K562 (cell line): ENCODE data around the gene VKORC1. TPM values are rescaled to one million over a fixed set of nuclear protein-coding genes. Genes with fewer than 3 reads are reported as not detected.

Experiments used
- ATAC-seq: fragments of 200-7000 bp; cut with Tn5 transposase; 3 replicates; pipeline ENCODE4 v1.9.1; 2020; ENCODE audit warnings: moderate library complexity
- BruUV-seq: library from RNA; stranded (reverse); fragments of 400-500 nt; replicated peaks from 2 replicates; lab custom pipeline; 2021; lab: Mats Ljungman, UMichigan
- CTCF ChIA-PET: fragments of 300-600 bp; formaldehyde crosslinking; extraction: SDS; loops from one replicate; lab custom pipeline; 2021; ENCODE audit warnings: low intra/inter-chr PET ratio; lab: Yijun Ruan, JAX
- POLR2A ChIA-PET: fragments of 300-600, 350-650 bp; sonication (Branson Sonifier 250); formaldehyde crosslinking; extraction: SDS; loops from one replicate; lab custom pipeline; 2021; ENCODE audit warnings: antibody characterized with exemption, inconsistent platforms; lab: Yijun Ruan, JAX
- DNase-seq, 4 experiments: peaks; one replicate each; pipeline versions ENCODE4 v3.0.0 to v3.0.0-alpha.2; 2011 to 2018; ENCODE audit warnings: low spot score in 3 of 4, mixed read lengths in 3 of 4; ENCODE audit errors: extremely low read depth in 1 of 4
- FAIRE-seq: peaks from 2 replicates; lab custom pipeline; 2011; peaks lifted over from hg19 to GRCh38; lab: Jason Lieb, UNC
- H2AFZ ChIP-seq: 2 replicates; pipeline ENCODE4 v1.6.0; 2011; ENCODE audit warnings: low read depth, low read length, control low read depth, inconsistent platforms
- H3K27ac ChIP-seq: fragments of 200-600 bp; 3 replicates; pipeline ENCODE4 v1.8.0; 2011; ENCODE audit warnings: low read depth, mild to moderate bottlenecking, control low read depth, inconsistent platforms, low read length, moderate library complexity, mixed read lengths; ENCODE audit errors: extremely low read depth
- H3K27me3 ChIP-seq, 2 experiments: fragments of 300-600 bp in 1 of 2; 2 replicates in 1 of 2; 3 replicates in 1 of 2; pipeline versions ENCODE4 v1.6.0 to v1.8.0; 2011; ENCODE audit warnings: inconsistent platforms in 2 of 2, low read length in 2 of 2, mild to moderate bottlenecking in 1 of 2, mixed read lengths in 1 of 2, moderate library complexity in 1 of 2; ENCODE audit not compliant: control insufficient read depth in 2 of 2, insufficient read depth in 2 of 2
- H3K36me3 ChIP-seq: fragments of 300-600 bp; 3 replicates; pipeline ENCODE4 v1.8.0; 2011; ENCODE audit warnings: mild to moderate bottlenecking, low read length, inconsistent platforms; ENCODE audit not compliant: control insufficient read depth, insufficient read depth
- H3K4me1 ChIP-seq, 2 experiments: fragments of 200-600 bp in 1 of 2; replicated peaks in 1 of 2; 2 replicates in 1 of 2; 3 replicates in 1 of 2; pipeline versions ENCODE4 v1.5.1 to v1.8.0; 2011; ENCODE audit warnings: inconsistent platforms in 2 of 2, low read length in 2 of 2, mild to moderate bottlenecking in 1 of 2, mixed read lengths in 1 of 2, moderate library complexity in 1 of 2; ENCODE audit not compliant: control insufficient read depth in 2 of 2, insufficient read depth in 2 of 2
- H3K4me2 ChIP-seq: 2 replicates; pipeline ENCODE4 v1.6.1; 2011; ENCODE audit warnings: low read length, control low read depth, inconsistent platforms, mixed read lengths; ENCODE audit not compliant: insufficient read depth
- H3K4me3 ChIP-seq: fragments of 200-600 bp; sonication (generic), shearing (Covaris generic); 2 replicates; pipeline ENCODE4 v1.5.1; 2016; ENCODE audit warnings: control low read depth, inconsistent platforms
- H3K79me2 ChIP-seq: fragments of 200-600 bp; 3 replicates; pipeline ENCODE4 v1.8.0; 2011; ENCODE audit warnings: low read length, inconsistent platforms; ENCODE audit not compliant: control insufficient read depth, insufficient read depth
- H3K9ac ChIP-seq, 2 experiments: 2 replicates each; pipeline versions ENCODE4 v1.6.0 to v1.6.1; 2011; ENCODE audit warnings: low read depth in 2 of 2, low read length in 2 of 2, control low read depth in 1 of 2, inconsistent platforms in 1 of 2, mild to moderate bottlenecking in 1 of 2, mixed read lengths in 1 of 2; ENCODE audit not compliant: insufficient read depth in 1 of 2
- H3K9me1 ChIP-seq: one replicate; pipeline ENCODE4 v1.6.0; 2011; ENCODE audit warnings: inconsistent platforms, mild to moderate bottlenecking, low read length, moderate library complexity; ENCODE audit not compliant: control insufficient read depth, insufficient read depth
- H3K9me3 ChIP-seq: replicated peaks from 2 replicates; pipeline ENCODE4 v1.5.1; 2011; ENCODE audit warnings: low read depth, low read length, inconsistent platforms; ENCODE audit not compliant: control insufficient read depth, insufficient read depth
- H4K20me1 ChIP-seq: replicated peaks from 2 replicates; pipeline ENCODE4 v1.6.1; 2011; ENCODE audit warnings: low read length, inconsistent platforms, mixed read lengths; ENCODE audit not compliant: control insufficient read depth, insufficient read depth
- ATF3 ChIP-seq, 2 experiments: fragments of 450-650 bp in 1 of 2; sonication (generic) in 1 of 2; formaldehyde crosslinking in 1 of 2; IDR thresholded peaks in 1 of 2; conservative IDR thresholded peaks in 1 of 2; 2 replicates each; pipeline versions ENCODE4 v1.6.1 to v1.8.1; 2016 to 2023; ENCODE audit warnings: mild to moderate bottlenecking in 2 of 2, moderate library complexity in 2 of 2, inconsistent platforms in 1 of 2, missing genetic modification reagents in 1 of 2
- HDAC8 ChIP-seq: fragments of 450-650 bp; IDR thresholded peaks from 2 replicates; pipeline ENCODE4 v1.6.1; 2016; ENCODE audit warnings: mild to moderate bottlenecking, missing genetic modification characterization, moderate library complexity, missing compliant biosample characterization
- PHF8 ChIP-seq: fragments of 200-600 bp; sonication (generic); IDR thresholded peaks from 2 replicates; pipeline ENCODE4 v1.6.1; 2012; ENCODE audit warnings: mixed run types, mild to moderate bottlenecking, inconsistent platforms, low read length, moderate library complexity, borderline replicate concordance
- POLR2A ChIP-seq: fragments of 450-650 bp; conservative IDR thresholded peaks from 2 replicates; pipeline ENCODE4 v1.6.1; 2016
- POLR2AphosphoS5 ChIP-seq: IDR thresholded peaks from 2 replicates; pipeline ENCODE4 v1.6.1; 2011; ENCODE audit warnings: mild to moderate bottlenecking, low read depth, low read length, moderate library complexity; ENCODE audit not compliant: control insufficient read depth, insufficient read depth
- POLR2G ChIP-seq: fragments of 200-400 bp; formaldehyde crosslinking; IDR thresholded peaks from 2 replicates; pipeline ENCODE4 v1.6.1; 2017; ENCODE audit warnings: low read depth, mild to moderate bottlenecking, antibody characterized with exemption, low read length, moderate library complexity
- RBFOX2 ChIP-seq: fragments of 200-400 bp; formaldehyde crosslinking; IDR thresholded peaks from 2 replicates; pipeline ENCODE4 v1.6.1; 2017; ENCODE audit warnings: low read depth, mild to moderate bottlenecking, low read length, moderate library complexity
- SMAD2 ChIP-seq: fragments of 150-350 bp; IDR thresholded peaks from 2 replicates; pipeline ENCODE4 v1.6.1; 2014; ENCODE audit warnings: low read depth, mild to moderate bottlenecking, low read length
- SPI1 ChIP-seq: IDR thresholded peaks from 2 replicates; pipeline ENCODE4 v1.6.1; 2011; ENCODE audit warnings: low read depth, low read length, control low read depth, borderline replicate concordance
- SUPT5H ChIP-seq: fragments of 450-650 bp; IDR thresholded peaks from 2 replicates; pipeline ENCODE4 v1.6.1; 2016
- TRIM24 ChIP-seq, 2 experiments: fragments of 450-650 bp; IDR thresholded peaks; 2 replicates each; pipeline ENCODE4 v1.6.1; 2016
- ZEB2 ChIP-seq: fragments of 450-650 bp; IDR thresholded peaks from 2 replicates; pipeline ENCODE4 v1.6.1; 2016
- ZNF707 ChIP-seq: fragments of 250-450 bp; sonication (Bioruptor Pico); conservative IDR thresholded peaks from 2 replicates; pipeline ENCODE4 v1.8.0; 2022; ENCODE audit warnings: inconsistent platforms, mild to moderate bottlenecking, moderate library complexity
- WGBS: fragments of 100-300 bp; shearing (Covaris generic); methylation state at CpG from one replicate; pipeline ENCODE4 v1.1.6; 2016; ENCODE audit warnings: low coverage, mixed read lengths; ENCODE audit not compliant: insufficient coverage; ENCODE audit errors: missing lambda C conversion rate; 5-methylcytosine and 5-hydroxymethylcytosine counted together
- in situ Hi-C: fragments of 300-500 bp; cut with MboI; formaldehyde crosslinking; loops from 4 replicates; pipeline ENCODE4 v1.15.0; 2018; ENCODE audit warnings: inconsistent platforms, mixed read lengths
- intact Hi-C: fragments of 100-400 bp; cut with micrococcal nuclease; formaldehyde crosslinking; loops from 2 replicates; pipeline ENCODE4 v1.14.2; 2022
- polyA plus RNA-seq, 8 experiments: library from polyadenylated mRNA; depleted of rRNA in 4 of 8; stranded (reverse) in 5 of 8; unstranded in 3 of 8; fragments of >200 nt; fragmentation: Nextera tagmentation in 2 of 8; fragmentation: Illumina TruSeq in 1 of 8; extraction: Ambion mirVana in 2 of 8; extraction: Trizol in 1 of 8; gene quantifications; 2 replicates each; pipeline versions ENCODE4 v1.2.1 to v1.2.3, GENCODE V29; 2011 to 2014; ENCODE audit warnings: inconsistent platforms in 1 of 8, missing spikeins in 1 of 8
- total RNA-seq, 7 experiments: library from RNA; depleted of rRNA in 6 of 7; stranded (reverse); fragments of >200 nt in 6 of 7; fragmentation: Illumina TruSeq in 2 of 7; extraction: Trizol in 2 of 7; gene quantifications; 2 replicates each; pipeline versions ENCODE4 v1.2.1 to v1.2.3, GENCODE V29; 2011 to 2021; ENCODE audit warnings: low replicate concordance in 1 of 7

VKORC1 gene
- total and polyA plus RNA-seq, 9 of the 15 experiments (the other 6 are each of a cell fraction or from before 2014, with no cell fraction given) = 30.0 to 119 (median 62.1) TPM

DNA sequence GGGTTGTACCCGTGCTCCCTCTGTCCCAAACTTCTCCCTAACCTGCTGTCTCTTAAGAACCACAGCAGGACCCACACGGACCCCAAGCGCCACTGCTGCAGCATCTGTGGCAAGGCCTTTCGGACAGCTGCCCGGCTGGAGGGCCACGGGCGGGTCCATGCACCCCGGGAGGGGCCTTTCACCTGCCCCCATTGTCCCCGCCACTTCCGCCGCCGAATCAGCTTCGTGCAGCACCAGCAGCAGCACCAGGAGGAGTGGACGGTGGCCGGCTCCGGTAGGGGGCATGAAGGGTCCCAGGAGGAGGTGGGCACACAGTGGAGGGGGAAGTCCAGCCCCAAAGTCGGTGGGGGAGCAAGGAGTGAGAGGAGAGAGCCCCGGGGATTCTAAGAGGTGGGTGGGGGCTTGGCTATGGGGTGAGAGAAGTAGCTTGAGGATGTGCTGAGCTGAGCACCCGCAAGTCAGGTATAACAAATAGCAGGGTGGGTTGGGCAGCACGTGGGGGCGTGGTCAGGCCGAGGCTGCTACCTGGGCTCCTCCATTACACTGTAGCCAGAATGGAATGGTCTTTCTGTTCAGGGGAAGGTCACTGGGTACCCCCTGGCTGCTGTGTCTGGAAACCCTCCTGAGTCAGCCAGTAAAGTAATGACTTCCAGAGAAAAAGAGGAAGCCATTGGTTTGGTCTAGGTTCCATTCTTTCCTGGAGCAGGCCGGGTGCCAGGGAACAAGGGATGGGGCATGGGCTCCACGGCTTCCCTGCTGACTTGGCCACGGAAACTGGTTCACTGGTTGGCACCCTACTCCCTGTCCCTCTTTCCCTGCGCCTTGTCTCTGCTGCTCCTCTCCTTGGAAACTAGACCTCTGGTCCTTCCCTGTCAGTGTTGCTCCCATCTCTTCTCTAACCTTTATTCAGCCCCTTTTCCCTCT lies 12.9 kb downstream of the VKORC1 start:
- ChIA-PET POLR2A (interaction anchor here (0.6 to 0.8 kb wide), 2 partner anchors 8 to 99 kb away, joined by 3 read pairs; partner anchors contain the start of gene ZNF668), CTCF (no interaction called here)
- H3K9me3 ChIP-seq = no peaks in the 10 kb centered on the region
- FAIRE-seq (no peak), ATAC-seq (no peak), DNase-seq (no peak)
- no peaks in the 10 kb centered on the region for H3K9me1 ChIP-seq
- peaks cover 0 to 86% of the 10 kb centered on the region in 2 experiments; a peak in 3 of 5 replicates for H3K4me1 ChIP-seq
- peaks cover 15% of the 10 kb centered on the region; the same call in 2 of the 3 replicates for H3K79me2 ChIP-seq
- intact Hi-C loops (no loop called here), in situ Hi-C loops (no loop called here)
- TF ChIP-seq PHF8 (no peak), POLR2G (peak; percentile 75), SUPT5H (peak; percentile 39; the same call in 1 of the 2 replicates), HDAC8 (no peak), ATF3 (IDR thresholded peaks at IDR 0.05) (no peak), ATF3 (CRISPR knock-in tag; conservative IDR thresholded peaks at IDR 0.05) (no peak), ZEB2 (no peak), SPI1 (peak; percentile 84), TRIM24 (IDR thresholded peaks at IDR 0.05) (no peak), POLR2AphosphoS5 (peak; percentile 24; the same call in 1 of the 2 replicates), RBFOX2 (peak; percentile 64), POLR2A (0 out of 2 replicates have a peak, but pooled peaks have one; percentile 9), ZNF707 (CRISPR knock-in tag) (no peak), SMAD2 (no peak)
- no peak overlapping the region for H2AFZ ChIP-seq
- H3K9ac ChIP-seq = peak overlapping the region in 1 of 2 experiments; percentile 80; a peak in 2 of 4 replicates
- BruUV-seq = no TSS peak
- H3K4me3 ChIP-seq = no peak overlapping the region
- no peak overlapping the region for H3K27ac ChIP-seq
- 83% methylated on average over 19 of the region's 26 CpGs for WGBS
- peaks cover 75% of the 10 kb centered on the region for H3K36me3 ChIP-seq
- no peak overlapping the region for H3K4me2 ChIP-seq
- no peaks in the 10 kb centered on the region for H3K27me3 ChIP-seq
- 0 out of 2 replicates have a peak, but pooled peaks cover 5% of the 10 kb centered on the region for H4K20me1 ChIP-seq
